SW480 (cell line): ENCODE data around the gene C3orf52.

Source experiments
- DNase-seq: peaks from one replicate; pipeline ENCODE4 v3.0.0-alpha.2; 2016; ENCODE audit warnings: low spot score

Gene C3orf52

DNA sequence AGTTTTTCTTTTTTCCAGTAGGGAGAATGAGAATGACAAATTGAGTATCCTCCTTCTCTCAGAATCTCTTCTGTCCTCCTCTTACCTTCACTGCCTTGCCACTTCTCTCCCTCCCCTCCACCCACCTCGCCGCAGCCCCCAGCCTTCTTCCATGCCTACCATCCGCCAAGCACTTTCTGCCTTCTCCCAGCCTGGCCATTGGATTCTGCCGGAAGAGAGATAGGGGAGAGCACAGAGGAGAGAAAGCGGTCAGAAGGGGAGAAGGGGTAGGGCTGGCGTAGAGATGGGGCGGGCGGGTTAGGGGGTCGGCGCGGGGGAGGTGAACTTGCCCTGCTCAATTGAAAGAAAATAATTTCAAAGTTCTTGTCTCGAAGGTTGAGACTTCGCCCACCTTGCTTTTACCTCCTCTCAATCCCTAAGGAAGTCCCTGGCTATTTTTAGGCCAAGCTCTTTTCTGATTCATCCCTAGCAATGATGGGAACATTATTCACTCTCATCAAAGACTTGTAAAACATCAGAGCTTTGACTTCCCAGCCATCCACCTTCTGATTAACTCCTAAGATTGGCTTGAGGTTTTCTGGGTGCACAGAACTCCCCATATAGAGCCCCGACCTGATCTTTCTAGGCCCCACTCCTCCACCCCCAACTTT lies 811 bp downstream of the C3orf52 start:
- peak; percentile 38 for DNase-seq

DNA sequence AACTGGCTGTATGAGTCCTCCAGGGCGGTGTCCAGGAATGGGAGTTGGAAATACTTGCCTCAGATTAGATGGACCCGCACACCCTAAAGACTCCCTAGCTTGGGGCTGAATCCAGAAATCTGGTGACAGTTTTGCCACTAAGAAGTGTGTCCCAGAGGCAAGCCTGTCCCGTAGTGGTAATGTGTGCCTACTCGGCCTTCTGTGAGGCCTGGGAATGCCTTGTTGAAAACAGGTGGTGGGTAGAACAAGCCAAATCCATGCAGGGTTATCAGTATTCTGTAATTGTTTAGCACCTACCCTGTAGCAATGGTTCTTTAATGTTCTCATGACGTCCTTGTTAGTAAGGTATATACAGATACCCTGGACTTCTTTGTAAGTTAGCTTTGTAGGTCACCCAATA lies 1.6 kb downstream of the C3orf52 start:
- DNase-seq: no peak

DNA sequence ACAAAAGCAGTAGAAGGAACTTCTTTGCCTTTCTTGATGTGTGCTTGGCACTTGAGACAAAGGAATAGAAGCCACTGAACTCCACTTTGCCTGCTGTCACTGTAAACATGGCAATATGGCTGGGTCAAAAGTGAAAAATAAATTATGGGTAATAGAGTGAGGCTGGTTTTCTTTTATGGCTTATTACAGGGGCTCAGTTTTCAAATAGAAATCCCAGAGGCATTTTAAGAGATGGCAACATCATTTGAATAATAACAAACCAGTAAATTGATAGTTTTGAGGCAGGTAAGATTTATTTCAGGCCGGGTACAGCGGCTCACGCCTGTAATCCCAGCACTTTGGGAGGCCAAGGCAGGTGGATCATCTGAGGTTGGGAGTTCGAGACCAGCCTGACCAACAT lies 2.8 kb downstream of the C3orf52 start:
- DNase-seq: no peak

DNA sequence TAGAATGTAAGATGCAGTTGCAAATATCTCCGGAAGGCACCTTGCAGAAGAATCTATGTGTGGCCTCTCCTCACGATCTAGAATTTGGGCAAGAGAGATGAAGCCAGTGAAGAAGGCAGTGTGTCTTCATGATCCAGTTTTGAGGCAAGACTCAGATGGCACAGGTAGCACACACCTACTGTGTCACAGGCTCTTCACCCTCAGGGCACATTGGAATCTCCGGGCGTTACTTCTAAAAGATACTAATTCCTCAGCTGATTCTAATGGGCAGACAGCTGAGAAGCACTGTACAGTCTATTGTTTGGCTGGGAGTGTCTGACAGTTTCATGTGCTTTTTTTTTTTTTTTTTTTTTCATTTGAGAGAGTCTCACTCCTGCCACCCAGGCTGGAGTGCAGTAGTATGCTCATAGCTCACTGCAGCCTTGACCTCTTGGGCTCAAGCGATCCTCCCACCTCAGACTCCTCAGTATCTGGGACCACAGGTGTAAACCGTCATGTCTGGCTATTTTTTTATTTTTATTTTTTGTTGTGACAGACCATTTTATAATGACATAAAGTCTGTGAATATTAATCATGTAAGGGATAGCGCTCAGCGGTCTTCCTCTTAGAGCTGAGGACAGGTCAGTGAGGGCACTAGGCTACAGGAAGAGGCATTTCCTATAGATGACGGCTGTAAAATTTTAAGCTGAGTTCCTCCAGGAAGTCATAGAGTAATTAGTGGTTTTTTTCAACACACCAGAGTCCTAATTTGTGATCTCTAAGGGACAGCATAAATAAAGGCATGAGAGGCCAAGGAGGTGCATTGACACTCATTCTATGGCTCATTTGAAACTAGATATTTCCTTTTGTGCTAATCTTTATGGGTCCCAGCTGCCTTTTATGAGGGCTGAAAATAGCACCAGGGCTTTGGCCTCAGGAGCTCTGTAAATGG lies 4.0 kb downstream of the C3orf52 start:
- peak; percentile 6 for DNase-seq

DNA sequence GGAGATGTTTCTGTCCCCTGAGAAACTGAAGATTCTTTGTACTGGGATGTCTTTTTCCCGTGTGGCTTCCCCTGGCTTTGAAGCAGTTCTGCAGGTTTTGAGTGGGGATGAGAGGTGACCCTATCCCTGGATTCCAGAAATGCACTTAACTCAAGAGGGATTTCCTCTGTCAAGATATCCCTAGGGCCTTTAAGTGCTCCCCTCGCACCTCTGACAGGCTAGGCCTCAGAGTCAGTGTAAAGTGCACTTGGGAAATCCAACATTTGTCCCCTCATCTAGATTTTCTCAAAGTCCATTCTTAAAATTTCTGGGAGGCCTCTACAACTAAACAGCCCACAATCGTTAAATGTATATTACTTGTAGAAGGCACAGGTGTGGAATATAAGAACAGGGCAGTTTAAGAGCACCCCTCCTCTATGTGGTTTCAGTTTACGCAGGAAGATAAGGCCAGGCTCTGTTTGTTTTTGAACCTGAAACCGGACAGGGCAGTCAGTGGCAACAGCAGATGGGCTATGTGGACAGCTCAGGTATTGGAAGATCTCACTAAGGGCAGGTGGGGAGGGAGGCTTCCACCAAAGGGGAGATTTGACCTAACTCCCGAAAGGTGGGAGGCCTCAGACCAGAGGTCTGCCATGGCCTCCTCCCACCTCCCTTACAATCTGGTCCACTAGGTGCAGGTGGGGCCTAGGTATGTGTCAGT lies 4.8 kb downstream of the C3orf52 start:
- no peak for DNase-seq

DNA sequence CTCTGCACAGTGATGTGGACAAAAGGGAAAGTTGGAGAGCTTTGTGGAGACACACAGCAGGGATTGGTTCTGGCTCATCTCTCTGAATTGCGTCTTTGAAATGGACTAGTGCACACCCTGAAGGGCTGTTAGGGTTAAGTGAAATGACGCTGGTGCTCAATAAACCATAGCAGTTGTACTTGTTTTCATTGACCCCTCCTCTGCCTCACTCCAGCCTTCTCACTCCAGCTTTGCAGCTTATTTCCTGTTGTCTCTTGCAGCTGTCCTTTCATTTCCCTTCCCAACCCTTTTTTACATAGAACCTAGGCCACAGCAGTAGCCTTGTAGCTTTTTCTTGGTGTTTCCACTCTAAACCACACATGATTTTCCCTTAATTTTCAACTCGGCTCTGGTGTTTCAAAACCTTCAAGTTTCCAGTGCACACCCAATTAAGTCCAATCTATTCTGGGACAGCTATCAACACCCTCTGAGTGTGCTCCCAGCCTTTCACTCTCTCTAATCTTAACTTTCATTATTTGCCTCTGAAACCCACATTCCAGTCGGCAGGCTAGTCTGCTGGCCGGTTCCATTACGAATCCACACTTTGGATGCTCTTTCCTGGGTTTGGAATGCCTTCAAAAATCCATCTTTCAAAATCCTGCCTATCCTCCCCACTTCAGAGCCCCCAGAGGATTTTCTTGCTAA lies 6.4 kb downstream of the C3orf52 start:
- DNase-seq: no peak

DNA sequence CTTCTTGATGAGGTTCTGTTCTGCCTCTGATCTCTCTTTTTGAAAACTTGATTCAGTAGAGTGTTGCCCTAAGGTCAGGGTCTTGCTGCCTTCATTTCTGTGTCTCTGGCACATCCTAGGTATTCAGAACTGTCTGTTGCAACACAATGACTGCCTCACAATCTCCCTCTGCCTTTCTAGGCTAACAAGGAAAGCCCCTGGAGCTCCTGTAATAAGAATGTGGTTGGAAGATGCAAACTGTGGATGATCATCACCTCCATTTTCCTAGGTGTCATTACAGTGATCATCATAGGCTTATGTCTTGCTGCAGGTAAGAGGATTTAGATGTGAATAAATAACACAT lies 7.0 kb downstream of the C3orf52 start:
- no peak for DNase-seq

DNA sequence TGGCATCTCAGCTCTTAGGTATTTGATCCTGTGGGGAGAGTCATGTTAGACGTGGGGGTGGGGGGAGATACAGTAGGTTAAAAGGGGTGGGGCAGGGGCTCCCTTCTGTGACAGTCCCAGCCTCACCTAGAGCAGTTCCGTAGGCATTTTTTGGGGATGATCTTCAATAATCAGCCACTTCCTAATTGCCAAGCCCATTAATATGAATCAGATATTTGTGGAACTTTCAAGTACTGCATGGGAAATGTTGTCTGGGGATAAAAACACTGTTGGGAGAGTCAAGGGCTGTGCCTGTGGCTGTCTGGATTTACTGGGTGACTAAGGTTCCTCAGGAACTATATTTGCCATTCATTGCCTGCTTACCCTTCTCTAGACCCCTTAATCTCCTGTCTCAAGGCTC lies 9.5 kb downstream of the C3orf52 start:
- DNase-seq: no peak

DNA sequence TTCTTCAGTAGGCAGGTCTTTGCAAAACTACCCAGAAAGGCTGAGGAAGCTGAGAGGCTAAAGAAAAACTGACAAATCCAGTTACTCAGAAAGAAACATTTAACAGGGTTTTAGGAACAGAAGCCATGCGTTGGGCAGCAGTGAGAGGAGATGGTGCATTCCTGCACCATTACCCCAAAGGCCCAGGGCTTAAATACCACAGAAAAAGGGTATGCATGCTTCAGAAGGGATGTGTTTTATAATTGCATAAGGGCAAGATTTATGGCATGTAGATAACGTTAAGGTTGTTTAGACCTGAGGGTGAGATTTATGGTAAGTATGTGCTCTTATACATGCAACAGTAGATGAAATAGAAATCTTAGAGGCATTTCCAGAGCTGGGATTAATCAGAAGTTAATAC lies 10.0 kb downstream of the C3orf52 start:
- DNase-seq: no peak

DNA sequence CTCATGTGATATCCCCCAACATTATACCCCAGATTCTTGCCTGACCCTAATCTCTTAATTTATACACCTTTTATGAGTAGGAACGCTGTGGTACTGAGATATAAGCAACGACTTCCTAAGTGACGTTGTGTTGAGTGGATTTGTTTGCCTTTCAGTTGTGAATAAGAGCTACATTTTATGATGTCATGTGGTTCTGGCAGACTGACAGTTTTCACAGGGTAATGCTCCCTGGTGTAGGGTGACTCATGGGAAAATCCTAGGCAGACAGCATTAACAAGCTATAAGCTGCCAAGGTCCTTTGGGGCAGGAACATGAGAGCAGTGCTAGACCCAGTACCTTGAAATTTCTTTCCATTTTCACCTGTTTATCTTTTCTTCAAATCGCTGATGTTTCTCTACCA lies 11.2 kb downstream of the C3orf52 start:
- DNase-seq: peak; percentile 86

DNA sequence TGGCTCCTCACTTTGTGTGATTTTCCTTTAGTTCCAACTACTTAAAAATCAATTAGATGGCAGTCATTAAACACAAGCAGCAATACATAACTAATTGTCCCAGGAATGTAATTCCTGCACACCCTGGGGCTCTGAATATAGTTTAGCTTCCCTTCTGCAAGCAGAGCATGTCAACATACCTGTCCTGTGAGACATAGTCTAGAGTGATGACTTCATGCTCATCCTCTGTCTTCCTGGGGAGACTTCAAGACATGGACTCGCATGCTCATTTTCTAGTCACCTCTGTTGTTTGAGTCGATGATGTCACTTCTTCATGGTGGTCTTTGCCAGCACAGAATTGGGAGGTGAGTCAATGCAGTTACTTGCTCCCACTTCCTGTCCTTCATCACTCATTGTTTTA lies 15.7 kb downstream of the C3orf52 start:
- no peak for DNase-seq

DNA sequence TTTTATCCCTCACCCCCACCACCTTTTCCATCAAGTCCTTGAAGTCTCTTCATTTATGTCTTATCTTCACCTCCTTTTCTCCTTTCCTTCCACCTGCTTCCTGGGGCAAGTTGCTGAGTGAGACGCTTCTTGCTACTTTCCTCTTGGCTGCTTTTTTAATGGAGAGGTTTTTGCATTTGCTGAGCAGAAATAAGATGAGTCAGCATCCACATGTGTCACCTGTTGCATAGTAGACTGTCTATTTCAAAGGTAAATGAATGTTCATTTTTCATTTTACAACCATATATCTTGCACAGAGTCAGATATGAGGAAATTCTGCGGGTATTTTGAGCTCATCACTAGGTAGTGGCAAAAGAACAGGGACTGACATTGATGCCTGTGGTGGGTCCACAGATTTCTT lies 18.6 kb downstream of the C3orf52 start:
- no peak for DNase-seq

DNA sequence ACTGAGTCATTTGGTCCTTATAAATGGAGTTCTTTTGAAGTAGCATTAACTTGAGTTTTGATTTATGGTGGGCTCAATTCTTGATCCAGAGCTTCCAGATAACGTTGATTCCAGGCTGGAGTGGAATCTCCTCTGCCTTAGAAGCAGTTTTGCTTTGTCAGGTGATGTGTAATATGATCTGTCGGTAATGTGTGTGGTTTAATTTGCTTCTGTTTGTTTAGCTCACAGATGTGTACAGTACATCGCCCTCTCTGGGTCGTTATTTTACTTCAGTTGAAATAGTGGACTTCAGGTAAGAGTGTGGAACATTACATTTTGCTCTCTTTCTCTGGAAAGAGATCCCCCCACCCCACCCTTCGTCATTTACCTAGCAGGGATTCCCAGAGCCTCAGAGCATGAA lies 23.1 kb downstream of the C3orf52 start:
- peak; percentile 36 for DNase-seq

DNA sequence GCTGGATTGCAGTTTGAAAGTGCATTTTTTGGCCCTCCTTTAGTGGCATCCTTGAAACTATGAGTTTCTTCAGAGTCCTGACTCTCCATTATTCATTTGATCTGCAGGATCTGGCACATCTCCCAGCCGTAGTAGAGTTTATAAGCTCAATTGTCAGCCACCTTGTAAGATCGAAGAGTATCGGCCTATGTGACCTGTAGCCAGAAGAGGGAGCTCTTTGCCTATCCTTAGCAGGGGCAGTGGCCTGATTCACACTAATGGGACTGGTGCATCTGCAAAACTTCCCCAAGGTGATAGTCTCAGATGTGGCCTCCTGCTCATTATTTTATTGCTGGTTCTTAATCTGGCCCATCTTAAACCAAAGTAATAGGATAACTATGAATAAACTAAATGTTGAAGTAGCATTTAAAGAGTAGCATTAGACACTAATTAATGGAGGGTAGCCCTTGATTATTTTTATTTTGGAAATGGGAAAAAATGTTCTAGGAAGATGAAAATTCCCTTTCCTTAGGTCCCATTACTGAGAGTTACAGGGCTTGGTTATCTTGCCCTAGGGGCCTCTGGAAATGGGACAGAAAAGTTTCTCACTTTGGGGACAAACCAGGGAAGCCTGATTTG lies 25.7 kb downstream of the C3orf52 start:
- peak; percentile 69 for DNase-seq

DNA sequence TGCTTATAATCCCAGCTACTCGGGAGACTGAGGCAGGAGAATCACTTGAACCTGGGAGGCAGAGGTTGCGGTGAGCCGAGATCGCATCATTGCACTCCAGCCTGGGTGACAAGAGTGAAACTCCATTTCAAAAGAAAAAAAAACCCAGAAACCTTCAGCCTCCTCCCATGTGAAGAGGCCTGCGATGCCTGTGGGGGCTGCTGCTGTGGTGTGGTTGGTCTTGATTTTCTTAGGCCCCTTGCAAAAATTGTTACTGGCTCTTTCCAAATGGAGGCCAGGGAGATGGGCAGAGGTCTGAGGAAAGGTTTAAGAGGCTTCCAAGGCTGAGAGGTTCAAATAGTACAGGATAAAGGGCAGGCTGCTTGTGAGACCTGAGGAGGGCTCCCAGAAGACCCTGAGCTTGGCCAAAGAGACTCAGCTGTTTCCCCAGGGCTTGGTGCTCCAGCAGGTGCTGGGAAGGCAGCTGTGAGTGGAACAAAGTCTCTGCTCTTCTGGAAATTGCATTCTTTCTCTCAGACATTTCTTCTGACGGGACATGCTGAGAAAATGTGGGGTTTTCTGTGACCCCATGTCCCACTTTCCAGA lies 28.5 kb downstream of the C3orf52 start:
- DNase-seq: no peak

DNA sequence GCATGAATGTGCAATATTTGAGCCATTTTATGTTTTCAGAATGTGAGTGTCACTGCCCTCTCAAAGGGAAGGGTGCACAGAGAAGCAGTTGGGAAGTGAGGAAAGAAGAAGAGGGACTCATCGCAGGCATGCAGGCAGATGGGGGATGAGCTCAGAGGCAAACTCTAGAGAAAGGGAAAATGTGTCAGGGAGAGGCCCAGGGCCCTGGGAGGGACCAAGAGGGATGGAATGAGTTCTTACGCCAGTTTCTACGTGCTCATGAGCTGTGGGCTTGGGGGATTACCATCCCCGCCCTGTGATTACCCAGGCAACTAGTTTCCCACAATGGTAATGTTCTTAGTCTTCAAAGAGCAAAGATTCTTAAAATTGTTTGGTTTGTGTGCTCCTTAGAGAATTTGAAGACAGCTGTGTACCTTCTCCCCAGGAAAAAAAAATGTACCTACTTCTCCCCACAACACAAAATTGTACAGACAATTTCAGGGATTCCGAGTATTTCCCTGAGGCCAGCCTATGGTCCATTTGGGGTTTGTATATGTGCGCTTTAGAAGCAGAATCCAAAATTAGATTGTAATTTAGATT lies 29.1 kb downstream of the C3orf52 start:
- no peak for DNase-seq

DNA sequence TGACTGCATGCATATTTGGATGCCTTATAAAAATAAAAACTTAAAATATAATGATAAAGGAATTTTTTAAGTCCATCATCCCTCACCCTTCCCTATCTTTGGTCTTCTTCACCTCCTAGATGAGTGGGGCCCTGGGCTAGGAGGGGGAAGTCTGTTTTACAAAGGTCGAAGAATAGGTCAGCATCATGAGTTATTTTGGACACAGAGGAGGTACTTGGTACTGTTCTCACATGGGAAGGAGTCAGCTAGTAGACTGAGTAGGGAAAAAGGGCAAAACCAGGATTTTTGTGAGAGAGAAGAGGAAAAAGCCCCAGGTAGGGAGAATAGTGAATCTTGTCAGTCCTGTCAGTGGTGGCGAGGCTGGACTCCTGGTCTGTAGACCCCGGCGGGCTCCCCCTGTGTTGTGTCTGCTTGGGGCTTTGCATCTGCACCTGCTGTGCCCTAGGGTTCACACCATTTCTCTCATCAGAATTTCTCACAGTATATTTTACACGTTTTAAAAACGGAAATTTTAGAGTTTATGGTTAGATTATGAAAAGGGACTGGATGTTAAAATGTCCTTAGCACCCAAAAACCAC lies 29.7 kb downstream of the C3orf52 start:
- no peak for DNase-seq

DNA sequence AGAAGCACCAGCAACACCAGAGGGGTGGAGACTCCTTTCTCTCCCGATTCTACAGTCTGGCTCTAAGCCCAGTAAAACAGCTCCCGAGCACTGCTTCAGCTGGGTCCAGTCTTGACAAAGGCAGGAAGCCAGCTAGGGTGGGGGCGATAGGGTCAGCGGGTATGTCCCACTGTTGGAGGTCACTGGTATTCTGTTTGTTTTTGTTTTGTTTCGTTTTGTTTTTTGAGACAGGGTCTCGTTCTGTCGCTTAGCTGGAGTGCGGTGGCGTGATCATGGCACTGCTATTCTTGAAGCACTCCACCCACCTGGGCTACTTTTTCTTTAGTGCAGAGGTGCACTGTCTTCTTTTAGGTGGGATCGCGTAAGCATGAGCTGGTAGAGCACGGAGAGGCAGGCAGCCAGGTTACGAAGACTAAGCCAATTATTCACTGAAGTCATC lies 30.6 kb downstream of the C3orf52 start:
- DNase-seq: no peak

DNA sequence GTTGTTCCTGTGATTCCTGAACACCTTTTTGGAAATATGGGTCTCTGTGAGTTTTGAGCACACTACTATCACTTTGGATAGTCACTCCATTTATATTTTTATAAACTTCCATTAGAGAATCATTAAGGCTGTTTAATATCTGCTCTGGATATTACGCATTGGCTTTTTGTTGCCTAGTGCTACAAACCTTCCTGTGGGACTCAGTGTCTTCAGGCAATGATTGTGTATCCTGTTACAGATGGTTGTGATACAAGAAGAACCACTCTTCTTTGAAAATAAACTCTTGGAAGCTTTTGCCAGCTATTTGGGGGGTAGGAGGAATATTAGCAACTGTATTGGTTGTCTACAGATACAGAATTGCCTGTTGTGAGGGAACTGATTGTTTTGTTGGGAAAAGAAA lies 31.2 kb downstream of the C3orf52 start:
- DNase-seq: no peak

DNA sequence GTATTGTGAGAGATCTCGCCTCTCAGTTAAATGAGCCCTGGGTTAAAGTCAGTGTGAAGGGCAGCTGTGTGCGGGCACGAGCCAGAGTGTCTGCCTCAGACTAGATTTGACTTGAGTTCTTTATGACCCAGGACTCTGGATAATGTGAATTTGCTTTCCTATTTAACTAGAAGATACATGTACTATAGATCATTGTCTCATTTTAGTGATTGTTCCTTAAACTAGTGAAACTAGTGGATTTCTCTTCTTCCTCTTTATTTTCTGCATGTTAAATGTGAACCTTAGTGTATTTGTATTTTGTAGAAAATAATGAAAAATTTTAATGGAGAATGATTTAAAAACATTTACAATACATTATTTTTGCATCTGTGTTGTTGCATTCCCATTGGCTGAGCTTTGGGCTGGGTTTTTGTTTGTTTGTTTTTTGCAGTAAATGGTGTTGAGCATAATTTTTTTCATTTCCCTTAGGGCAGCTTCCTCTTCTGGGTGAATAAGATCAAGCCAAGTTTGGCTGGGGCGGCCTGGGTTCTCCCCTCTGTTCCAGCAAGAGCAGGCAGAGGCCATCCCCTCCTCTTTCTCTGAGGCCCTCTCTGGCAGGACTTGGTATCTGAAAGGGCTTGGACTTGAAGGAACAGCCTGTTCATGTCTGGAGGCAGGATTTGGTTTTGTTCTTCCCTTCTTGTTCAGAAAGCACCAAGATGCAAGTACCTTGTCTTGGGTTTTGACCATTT lies 31.8 kb downstream of the C3orf52 start:
- no peak for DNase-seq
